Measurements from ENCODE around the gene IL21R. TPM values are rescaled to one million over a fixed set of nuclear protein-coding genes. Genes with fewer than 3 reads are reported as not detected.
A peak's percentile ranks its signal among the peaks of the same experiment; 100 is the strongest.

IL21R gene
- total and polyA plus RNA-seq, 9 of the 15 experiments (the other 6 are each of a cell fraction or from before 2014, with no cell fraction given): 0.04 to 0.34 (median 0.18) TPM; not detected in 1

GRCh38 chr16:27448532-27449433, 46.8 kb downstream of the IL21R start:
- H3K27me3 ChIP-seq (ENCODE audit: control insufficient read depth in 2 of 2, insufficient read depth in 2 of 2, low read length in 2 of 2): peaks cover 20 to 41% of the 10 kb centered on the region in 2 experiments; a peak in 4 of 5 replicates
- H3K4me1 ChIP-seq (replicated peaks in 1 of 2; ENCODE audit: control insufficient read depth in 2 of 2, insufficient read depth in 2 of 2, low read length in 2 of 2): peaks cover 0 to 10% of the 10 kb centered on the region in 2 experiments; a peak in 1 of 5 replicates
- no peaks in the 10 kb centered on the region for H3K79me2 ChIP-seq (ENCODE audit: control insufficient read depth, insufficient read depth, low read length)
- CTCF ChIA-PET (ENCODE audit: low intra/inter-chr PET ratio): no interaction called here
- H3K9me3 ChIP-seq (replicated peaks; ENCODE audit: control insufficient read depth, insufficient read depth, low read depth, low read length): peaks cover 4% of the 10 kb centered on the region; the same call in 1 of the 2 replicates
- TF ChIP-seq CTBP1 (IDR thresholded peaks at IDR 0.05; ENCODE audit: borderline replicate concordance): 0 out of 2 replicates have a peak, but pooled peaks have one; percentile 20
- TF ChIP-seq, protein P1, sequence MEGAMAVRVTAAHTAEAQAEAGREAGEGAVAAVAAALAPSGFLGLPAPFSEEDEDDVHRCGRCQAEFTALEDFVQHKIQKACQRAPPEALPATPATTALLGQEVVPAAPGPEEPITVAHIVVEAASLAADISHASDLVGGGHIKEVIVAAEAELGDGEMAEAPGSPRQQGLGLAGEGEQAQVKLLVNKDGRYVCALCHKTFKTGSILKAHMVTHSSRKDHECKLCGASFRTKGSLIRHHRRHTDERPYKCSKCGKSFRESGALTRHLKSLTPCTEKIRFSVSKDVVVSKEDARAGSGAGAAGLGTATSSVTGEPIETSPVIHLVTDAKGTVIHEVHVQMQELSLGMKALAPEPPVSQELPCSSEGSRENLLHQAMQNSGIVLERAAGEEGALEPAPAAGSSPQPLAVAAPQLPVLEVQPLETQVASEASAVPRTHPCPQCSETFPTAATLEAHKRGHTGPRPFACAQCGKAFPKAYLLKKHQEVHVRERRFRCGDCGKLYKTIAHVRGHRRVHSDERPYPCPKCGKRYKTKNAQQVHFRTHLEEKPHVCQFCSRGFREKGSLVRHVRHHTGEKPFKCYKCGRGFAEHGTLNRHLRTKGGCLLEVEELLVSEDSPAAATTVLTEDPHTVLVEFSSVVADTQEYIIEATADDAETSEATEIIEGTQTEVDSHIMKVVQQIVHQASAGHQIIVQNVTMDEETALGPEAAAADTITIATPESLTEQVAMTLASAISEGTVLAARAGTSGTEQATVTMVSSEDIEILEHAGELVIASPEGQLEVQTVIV (CRISPR knock-in tag; IDR thresholded peaks at IDR 0.05; ENCODE audit: borderline replicate concordance): no peak
- in situ Hi-C loops (cut with MboI): no loop called here
- WGBS (ENCODE audit: insufficient coverage, low coverage, missing lambda C conversion rate): 9% methylated on average over 19 of the region's 19 CpGs
- POLR2A ChIA-PET: interaction anchor here (0.6 to 1.2 kb wide), 6 partner anchors 12 to 136 kb away, joined by 3 read pairs; no protein-coding TSS in a partner anchor
- H3K9ac ChIP-seq (ENCODE audit: insufficient read depth in 1 of 2, low read depth in 2 of 2, low read length in 2 of 2): no peak overlapping the region
- no peak overlapping the region for H3K4me2 ChIP-seq (ENCODE audit: insufficient read depth, low read length)
- no peak for DNase-seq (ENCODE audit: extremely low read depth in 1 of 4, low spot score in 3 of 4)
- no peak for FAIRE-seq
- H3K4me3 ChIP-seq: no peak overlapping the region
- no peak overlapping the region for H3K27ac ChIP-seq (ENCODE audit: extremely low read depth, low read depth, low read length)
- no TSS peak for BruUV-seq (replicated peaks)
- H4K20me1 ChIP-seq (replicated peaks; ENCODE audit: control insufficient read depth, insufficient read depth, low read length): no peaks in the 10 kb centered on the region
- H3K36me3 ChIP-seq (ENCODE audit: control insufficient read depth, insufficient read depth, low read length): no peaks in the 10 kb centered on the region
- H2AFZ ChIP-seq (ENCODE audit: low read depth, low read length): no peak overlapping the region
- intact Hi-C loops (cut with micrococcal nuclease): no loop called here
- ATAC-seq: peak; percentile 30
- H3K9me1 ChIP-seq (ENCODE audit: control insufficient read depth, insufficient read depth, low read length): no peaks in the 10 kb centered on the region
